NCI-H524 treated with DMSO at 0.1 percent for 48 hours (cell line): ENCODE results near the gene IFNAR1.

ENCODE experiments used
- DNase-seq: peaks from one replicate; lab custom pipeline; 2025; lab: John Stamatoyannopoulos, UW

IFNAR1 gene

DNA sequence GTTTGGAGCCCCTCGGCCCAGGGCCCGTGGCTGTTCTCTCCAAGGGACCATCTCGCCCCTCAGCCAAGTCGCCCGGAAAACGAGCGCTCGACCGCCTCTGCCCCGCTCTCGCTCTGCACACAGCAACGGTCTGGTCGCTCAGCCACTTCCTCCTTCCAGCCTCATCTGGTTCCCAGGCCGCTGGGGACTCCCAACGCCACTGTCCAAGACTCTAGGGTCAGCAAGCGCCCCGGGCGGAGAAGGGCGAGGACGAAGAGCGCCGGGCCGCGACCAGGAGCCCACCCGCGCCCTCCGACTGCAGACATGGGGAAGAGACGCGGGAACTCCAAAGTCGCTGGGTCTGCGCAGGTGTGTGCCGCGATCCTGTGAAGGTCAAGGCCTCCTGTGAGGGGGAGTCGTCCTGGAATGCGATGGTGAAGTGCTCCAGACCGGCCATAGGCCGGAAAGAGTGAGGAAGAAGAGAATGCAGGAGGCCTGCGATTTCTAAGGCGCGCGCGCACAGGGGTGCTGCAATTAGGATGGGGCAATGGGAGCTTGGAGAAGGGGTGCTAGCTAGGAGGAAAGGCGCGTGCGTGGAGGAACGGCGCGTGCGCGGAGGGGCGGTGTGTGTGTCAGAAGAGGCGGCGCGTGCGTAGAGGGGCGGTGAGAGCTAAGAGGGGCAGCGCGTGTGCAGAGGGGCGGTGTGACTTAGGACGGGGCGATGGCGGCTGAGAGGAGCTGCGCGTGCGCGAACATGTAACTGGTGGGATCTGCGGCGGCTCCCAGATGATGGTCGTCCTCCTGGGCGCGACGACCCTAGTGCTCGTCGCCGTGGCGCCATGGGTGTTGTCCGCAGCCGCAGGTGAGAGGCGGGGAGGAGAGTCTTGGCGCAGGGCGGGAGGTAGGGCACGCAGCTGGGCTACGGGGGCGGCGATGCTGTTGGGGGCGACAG lies at the start of gene IFNAR1:
Gene IFNAR1, plus strand, starts transcription at position 680 of the 931 bp plus-strand sequence. Its CDS starts 86 bp downstream, at position 766.
- DNase-seq: peak; percentile 97

DNA sequence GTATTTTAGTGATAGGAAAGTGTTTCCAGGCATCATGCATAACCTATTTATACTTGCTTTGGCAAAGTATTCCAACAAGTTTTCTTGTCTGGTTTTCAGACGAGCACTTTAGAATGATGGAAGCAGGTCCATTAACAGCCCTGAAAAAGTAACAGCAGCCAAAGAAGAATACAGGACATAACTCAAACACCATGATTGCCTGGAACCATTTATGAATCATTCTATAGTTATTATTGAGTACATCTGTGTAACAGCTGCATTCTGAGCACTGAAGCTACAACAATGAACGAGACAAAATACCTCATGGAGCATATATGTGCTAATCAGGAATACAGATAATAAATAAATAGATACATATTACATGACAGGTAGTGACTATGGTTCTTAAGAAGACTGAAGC lies 46.0 kb upstream of the IFNAR1 start:
- DNase-seq: no peak

DNA sequence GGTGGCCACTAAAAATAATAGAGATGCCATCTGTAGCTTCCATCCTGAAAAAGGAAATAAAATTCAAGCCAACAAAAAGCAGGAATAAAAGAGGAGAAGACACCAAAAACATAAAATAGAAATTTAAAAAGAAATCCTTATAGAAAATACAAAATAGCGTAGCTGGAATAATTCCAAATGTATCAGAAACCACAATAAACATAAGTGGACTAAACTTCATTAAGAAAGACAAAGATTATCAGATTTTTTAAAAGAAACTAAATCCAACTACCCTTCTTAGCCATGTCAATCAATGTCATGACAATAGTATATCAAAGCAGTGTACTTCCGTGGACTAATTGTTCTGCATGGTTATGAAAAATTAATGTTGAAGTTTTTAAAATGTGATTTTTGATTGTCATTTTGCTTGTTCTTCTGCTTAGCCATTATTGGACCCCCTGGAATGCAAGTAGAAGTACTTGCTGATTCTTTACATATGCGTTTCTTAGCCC lies 45.4 kb upstream of the IFNAR1 start:
- DNase-seq: no peak

DNA sequence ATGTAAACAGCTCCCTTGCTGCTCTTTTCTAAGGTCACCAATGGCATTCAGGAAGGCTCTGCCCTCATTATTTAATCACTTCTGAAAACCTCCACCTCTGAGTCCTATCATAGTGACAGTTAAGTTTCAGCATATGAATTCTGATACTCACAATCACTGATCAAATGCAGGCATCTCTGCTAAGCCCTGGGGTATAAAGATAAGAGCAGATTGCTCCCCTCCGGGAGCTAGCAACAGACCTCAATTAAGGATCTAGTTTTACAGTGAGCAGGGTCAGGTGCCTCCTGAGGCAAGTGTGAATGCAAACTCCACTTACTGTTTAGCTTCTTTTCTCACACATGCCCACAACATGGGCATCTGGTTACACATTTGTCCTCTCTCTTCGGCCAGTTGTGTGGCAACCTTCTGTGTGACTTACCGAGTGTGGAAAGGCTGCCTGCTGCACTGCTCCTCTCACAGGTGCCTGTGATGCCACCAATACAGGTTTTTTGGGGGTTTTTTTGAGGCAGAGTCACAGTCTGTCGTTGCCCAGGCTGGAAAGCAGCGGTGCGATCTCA lies 43.6 kb upstream of the IFNAR1 start:
- DNase-seq: no peak

DNA sequence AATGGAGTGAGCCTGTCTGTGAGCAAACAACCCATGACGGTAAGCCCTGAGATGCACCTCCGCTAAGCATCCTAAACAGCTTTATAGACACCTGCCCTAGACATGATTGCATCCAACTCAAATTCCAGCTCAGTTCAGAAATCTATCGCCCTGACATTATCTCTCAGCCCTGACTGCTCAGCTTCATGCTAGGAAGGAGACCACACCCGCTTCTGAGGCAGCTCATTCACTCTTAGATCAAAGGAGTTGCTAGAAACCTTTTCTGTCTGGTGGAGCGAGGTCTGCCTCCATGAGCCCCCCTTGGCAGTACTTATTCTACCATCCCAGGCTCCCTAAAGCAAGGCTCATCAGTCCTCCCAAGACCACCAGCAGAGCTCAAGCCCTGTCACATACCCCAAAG lies 41.6 kb upstream of the IFNAR1 start:
- no peak for DNase-seq

DNA sequence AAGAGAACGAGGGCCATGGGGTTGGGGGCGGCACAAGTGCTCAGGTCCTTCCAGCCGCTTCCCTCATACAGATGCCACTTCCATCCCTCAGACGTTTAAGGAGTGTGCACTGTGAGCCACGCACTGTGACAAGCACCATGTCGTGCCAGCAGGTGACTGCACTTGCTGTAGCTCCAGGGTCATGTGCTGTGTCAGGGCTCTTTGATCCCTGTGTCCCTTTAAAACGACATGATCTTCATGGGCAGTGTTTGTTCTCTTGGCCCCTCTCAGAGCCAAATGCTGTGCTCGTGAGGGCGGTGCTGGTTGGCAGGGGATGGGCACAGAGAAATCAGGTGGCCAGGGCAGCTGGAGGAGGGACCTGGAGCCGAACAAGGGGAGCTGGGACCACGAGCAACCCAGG lies 38.7 kb upstream of the IFNAR1 start:
- no peak for DNase-seq

DNA sequence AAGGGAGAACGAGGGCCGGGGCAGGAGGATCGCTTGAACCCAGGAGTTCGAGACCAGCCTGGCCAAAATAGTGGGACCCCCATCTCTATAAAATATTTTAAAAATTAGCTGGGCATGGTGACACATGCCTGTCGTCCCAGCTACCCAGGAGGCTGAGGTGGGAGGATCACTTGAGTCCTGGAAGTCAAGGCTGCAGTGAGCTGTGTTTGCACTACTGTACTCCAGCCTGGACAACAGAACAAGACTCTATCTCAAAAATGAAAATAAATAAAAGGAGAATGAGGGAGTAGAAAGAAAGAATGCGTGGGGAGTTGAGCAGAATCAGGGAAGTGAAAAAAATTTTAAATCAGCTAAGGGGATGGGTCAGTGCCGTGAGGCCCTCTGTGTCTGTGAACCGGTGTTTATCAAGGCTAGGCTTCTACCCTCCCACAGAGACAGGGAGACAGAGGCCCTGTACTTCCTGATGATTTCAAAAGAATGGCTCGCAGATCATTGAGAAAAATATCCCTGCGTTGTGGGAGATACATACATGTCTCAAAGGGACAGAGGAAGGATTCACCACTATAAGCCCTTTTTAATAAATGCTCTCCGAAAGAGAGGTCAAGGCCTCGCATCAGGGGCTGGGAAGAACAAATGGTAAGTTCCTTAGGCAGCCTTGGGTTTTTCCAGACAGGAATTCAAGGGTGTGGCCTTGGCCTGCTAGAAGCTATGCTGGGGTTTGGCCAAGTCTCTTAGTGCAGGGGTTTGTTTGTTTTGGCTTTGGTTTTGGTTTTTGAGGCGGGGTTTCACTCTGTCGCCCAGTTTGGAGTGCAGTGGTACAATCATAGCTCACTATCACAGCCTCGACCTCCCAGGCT lies 37.9 kb upstream of the IFNAR1 start:
- DNase-seq: no peak

DNA sequence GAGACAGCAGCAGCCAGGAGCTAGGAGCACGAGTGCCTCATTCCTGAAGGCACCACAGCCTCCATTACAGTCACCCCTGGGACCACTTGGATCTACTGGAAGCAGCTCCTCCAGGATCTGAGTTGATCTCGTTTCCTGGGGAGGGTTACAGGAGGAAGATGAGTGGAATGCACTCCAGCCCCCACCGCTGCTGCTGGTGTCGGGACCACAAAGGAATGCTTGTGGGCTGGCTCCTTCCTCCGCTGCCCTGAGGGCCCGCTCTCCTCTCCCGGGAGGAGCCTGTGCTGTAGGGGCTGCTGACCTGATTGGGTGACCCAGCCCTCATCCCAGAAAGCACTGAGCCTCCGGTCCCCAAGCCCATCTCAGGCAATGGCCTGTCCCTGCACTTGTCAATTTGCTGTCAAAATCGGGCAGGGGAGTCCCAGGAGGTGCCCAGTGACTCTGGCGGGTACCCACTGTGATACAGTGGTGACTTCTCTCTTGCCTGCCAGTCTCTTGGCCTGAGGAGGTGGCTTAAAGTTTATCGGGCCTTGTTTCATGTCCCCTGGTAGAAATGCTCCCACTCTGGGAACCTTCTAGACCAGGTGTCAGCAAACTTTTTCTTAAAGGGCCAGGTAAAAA lies 35.5 kb upstream of the IFNAR1 start:
- no peak for DNase-seq

DNA sequence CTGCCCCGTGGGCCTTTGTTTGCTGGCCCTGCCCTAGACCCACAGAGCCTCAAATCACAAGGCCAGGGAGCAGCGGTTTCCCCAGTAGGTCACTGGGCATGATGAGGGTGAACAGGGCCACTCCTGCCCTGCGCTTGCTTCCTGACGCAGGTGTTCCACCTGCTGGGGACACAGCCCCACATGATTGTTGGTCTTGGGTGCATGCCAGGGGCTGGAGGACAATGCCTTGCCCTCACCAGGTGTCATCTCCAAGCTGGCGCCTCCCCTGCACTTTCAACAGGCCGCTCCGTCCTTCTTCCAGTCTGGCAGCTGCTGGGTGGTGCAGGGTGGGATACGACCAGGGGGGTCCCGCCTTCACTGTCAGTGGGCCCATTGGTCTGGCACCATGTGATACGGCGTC lies 34.3 kb upstream of the IFNAR1 start:
- DNase-seq: no peak

DNA sequence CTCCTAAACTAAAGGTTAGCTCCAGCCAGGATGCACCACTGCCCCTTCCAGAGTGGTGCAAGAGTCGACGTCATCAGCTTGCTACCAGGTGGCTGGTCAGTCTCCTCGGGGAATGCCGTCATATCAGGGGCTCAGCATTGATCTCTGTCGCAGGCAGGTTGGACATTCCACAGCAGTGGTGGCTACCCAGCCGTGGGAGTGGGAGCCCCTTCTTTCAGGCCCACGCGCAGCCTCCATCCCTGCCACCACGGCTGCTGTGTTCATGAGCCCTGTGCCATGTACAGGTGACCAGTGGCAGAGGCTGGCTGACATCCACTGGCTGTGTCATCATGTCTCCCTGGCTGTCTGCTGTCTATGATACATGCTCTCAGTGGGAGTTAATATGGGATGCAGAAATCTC lies 33.1 kb upstream of the IFNAR1 start:
- no peak for DNase-seq

DNA sequence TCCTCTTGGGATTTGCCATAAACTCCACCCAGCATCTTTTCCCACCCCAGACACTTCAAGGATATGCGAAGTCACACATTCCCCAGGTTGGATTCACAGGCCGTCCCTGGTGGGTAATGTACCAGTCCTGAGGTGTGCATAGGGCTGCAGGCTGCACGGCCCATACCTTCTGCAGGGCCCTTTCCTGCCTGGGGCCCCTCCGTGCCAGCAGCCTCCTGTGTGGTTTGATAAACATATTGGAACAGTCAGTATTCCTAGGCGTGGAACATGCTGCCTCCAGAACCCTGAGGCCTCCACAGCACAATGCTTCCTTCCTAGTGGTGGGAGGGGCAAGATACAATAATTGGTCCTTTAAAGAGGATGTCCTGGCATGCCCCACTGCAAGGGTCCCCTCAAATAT lies 32.0 kb upstream of the IFNAR1 start:
- DNase-seq: no peak

DNA sequence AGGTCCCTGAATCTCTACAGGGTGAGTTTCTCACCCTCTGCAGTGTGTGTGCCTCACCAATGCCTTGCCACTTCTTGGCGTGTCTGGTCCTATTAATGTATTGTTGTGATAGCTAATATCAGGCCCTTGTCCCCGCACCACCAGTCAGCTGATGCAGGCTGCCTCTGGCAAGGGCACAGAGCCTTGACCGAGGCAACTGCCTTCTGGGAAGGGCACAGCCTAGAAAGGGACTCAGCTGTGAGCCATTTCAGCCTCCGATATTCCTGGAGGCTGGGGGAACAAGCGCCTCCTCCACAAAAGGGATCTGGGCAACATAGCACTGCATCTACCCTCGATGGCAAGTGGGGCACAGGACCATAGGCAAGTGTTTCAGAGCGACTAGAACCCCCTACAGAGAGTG lies 31.6 kb upstream of the IFNAR1 start:
- no peak for DNase-seq

DNA sequence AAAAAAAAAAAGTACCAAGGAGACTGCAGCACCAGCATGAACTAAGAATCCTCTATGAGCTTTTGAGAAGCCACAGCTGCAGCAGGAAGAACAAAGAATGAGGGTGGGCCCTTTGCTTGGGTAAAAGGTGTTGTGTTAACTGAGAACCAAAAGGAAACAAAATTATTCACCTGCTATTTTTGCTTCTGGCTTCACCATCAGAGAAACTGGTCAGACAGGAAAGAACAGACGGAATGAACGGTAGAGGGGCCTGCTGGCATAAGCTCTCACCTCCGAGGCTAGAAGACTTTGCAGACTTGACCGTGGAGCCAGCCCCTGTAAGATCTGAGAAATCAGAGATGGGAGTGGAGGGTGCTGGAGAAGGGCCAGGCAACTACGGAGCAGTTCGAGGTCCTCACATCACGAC lies 31.0 kb upstream of the IFNAR1 start:
- DNase-seq: no peak

DNA sequence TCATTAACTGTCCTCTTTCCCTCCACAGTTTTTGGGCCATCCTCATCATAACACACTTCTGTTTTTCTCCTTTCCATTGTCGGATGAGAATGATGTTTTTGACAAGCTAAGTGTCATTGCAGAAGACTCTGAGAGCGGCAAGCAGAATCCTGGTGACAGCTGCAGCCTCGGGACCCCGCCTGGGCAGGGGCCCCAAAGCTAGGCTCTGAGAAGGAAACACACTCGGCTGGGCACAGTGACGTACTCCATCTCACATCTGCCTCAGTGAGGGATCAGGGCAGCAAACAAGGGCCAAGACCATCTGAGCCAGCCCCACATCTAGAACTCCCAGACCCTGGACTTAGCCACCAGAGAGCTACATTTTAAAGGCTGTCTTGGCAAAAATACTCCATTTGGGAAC lies 28.6 kb upstream of the IFNAR1 start:
- DNase-seq: no peak

DNA sequence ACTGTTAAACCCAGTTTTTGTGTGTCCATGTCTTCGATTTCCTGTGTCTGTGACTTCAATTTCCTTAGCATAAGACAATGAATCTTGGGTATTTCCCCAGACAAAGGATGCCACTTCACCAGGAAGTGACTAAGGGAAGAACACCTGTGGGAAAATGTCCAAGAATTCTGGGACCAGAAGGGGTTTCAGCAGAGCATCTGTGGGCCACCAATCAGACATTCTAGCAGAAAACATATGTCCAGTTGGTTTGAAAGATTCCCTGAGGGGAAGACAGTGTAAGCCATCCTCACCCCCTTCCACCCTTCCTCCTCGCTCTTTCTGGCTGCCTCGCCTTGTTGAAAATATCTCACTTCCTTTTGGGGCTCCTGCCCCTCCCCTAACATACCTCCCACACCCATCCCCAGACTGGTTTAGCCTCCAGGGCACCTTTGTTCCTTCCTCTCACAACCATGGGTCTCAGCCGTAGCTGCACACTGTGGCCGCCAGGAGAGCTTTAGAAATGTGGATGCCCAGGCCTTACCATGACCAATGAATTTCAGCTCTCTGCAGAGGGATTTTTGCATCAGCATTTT lies 25.5 kb upstream of the IFNAR1 start:
- DNase-seq: no peak

DNA sequence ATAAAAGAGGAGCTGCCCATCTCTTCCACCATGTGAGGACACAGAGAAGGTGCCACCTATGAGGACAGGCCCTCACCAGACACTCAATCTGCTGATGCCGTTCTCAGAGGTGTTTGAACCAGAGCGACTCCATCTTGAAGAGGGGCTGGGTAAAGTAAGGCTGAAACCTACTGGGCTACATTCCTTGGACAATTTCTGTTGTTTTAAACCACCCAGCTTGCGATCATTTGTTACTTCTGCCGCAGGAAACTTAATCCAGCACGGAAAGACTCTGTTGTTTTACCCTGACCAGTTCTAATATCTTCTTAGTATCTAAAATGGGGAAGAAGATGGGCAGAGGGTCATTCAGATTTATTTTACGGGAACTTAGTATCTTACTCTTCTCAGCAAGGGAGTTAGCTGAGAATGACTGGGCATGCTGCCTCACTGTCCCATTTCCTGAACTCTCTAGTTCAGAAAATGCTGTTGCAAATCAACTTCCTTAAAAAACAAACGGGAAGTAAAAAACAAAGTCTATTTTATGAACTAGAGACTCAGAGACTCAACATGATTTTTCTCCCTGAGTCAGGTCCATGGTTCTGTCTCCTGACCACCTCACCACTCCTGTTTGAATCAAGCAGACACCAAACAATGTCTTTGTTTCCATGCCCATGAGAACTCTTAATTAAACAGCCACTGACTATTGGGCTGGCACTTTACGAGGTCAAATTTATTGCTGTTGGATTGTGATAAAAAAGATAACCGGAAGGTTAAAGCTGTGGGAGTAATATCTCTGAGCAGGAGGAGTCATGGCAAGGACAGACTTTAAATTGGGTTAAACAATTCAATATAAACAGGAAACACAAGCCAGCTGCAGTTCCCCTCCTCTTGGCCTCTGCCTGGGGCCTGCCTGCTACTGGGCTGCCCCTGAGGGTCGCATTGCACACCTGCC lies 23.8 kb upstream of the IFNAR1 start:
- DNase-seq: no peak

DNA sequence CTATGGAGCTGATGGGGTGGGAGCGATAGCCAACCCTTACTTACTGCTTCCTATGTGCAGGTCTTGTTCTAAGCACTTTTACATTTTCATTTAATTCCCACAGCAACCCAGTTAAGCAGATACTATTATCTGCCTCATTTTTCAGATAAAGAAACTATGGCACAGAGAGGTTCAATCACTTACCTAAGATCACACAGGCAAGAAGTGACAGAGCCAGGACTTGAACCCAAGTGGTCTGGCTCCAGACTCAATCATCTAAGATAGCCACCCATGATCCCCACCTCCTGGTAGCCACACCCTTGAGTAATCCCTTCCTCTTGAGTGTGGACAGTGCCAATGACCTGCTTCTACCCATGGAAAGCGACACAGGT lies 23.2 kb upstream of the IFNAR1 start:
- DNase-seq: no peak

DNA sequence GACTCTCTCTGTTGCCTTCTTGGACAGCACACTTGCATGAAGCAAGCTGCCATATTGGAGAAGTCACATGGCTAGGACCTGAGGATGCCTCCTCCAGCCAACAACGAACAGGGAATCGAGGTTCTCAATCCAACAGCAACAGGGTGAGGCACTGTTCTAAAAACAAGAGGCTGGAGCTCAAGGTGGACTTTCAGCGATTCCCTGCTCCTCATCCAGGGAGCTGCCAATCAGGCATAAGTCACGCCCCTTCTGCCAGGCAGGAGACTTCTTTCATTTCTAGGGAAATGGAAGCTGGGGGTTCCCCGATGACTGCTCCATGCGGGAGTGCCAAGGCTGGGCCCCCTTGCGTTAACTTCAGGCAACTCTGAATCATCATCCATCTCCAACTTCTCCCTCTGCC lies 22.7 kb upstream of the IFNAR1 start:
- DNase-seq: no peak

DNA sequence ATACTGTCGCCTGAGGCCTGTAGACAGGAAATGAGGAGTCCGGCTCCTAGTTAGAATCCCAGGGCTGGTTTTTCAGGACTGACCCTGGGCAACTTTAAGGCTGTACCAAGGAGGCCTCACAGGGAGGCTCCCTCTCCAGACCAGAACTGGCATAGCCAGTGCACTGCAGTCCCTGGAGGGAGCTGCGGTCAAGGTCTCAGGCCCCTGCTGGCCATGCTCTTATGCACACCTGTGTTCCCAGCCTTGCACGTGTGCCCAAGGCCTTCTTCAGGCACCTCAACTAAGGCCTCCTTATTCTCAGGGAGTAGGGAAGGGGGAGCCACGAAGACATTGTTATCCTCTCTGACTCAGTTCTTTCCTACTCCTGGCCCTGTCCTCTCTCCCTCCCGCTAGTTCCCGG lies 22.0 kb upstream of the IFNAR1 start:
- DNase-seq: no peak

DNA sequence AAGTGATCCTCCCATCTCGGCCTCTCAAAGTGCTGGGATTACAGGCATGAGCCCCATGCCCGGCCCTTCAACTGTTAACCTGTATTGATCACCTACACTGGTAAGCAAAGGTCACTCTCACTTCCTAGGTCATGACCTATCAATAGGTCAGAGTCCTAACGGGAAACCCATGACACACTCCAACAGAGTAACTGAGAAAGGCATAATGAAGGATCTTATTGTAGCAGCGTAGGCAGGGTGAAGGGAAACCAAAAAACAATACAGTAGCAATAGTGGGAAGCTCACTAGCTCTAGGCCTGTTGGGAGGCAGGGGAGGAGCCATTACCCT lies 19.5 kb upstream of the IFNAR1 start:
- no peak for DNase-seq

DNA sequence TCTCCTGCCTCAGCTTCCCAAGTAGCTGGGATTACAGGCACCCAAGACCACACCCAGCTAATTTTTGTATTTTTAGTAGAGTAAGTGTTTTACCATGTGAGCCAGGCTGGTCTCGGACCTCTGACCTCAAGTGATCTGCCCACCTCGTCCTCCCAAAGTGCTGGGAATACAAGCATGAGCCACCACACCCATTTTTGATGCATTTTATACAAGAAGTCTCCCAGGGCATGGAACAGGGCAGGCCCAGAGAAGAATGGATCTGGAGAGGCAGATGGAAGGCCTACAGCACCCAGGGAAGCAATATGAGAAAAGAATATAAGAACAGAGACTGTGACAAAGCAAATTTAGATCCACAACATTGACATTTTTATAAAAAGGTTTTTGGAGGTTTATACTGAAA lies 18.8 kb upstream of the IFNAR1 start:
- DNase-seq: no peak
